HepG2 (cell line): Measurements from ENCODE around the gene MRPS7. TPM values are rescaled to one million over a fixed set of nuclear protein-coding genes. Genes with fewer than 3 reads are reported as not detected.

Experiments
- ATAC-seq: fragments of 200-7000 bp; cut with Tn5 transposase; 3 replicates; pipeline ENCODE4 v1.9.1; 2020; ENCODE audit warnings: mild to moderate bottlenecking, moderate library complexity
- BruUV-seq: library from RNA; stranded (reverse); fragments of 400-500 nt; replicated peaks from 2 replicates; lab custom pipeline; 2021; lab: Mats Ljungman, UMichigan
- CTCF ChIA-PET: fragments of 300-600 bp; formaldehyde crosslinking; extraction: SDS; loops from one replicate; lab custom pipeline; 2021; ENCODE audit warnings: low total read pairs, inconsistent platforms, low intra/inter-chr PET ratio; lab: Yijun Ruan, JAX
- POLR2A ChIA-PET: fragments of 350-600 bp; sonication (Branson Sonifier 250); formaldehyde crosslinking; loops from one replicate; lab custom pipeline; 2020; ENCODE audit warnings: antibody characterized with exemption, inconsistent platforms; lab: Yijun Ruan, JAX
- DNase-seq: peaks from one replicate; pipeline ENCODE4 v3.0.0-alpha.2; 2015; ENCODE audit warnings: low spot score
- FAIRE-seq: peaks from 3 replicates; lab custom pipeline; 2011; peaks lifted over from hg19 to GRCh38; lab: Jason Lieb, UNC
- H2AFZ ChIP-seq: one replicate; pipeline ENCODE4 v1.6.1; 2011; ENCODE audit warnings: low read length, inconsistent platforms
- H3K27ac ChIP-seq: fragments of 300-600 bp; 3 replicates; pipeline ENCODE4 v1.8.0; 2011; ENCODE audit warnings: mixed run types, mild to moderate bottlenecking, mixed read lengths, low read length, inconsistent platforms; ENCODE audit not compliant: insufficient read depth; ENCODE audit errors: extremely low read length
- H3K27me3 ChIP-seq, 2 experiments: fragments of 200-600 bp in 1 of 2; 2 replicates in 1 of 2; 3 replicates in 1 of 2; pipeline versions ENCODE4 v1.6.0 to v1.8.0; 2011; ENCODE audit warnings: low read length in 2 of 2, mild to moderate bottlenecking in 2 of 2, moderate library complexity in 2 of 2, inconsistent platforms in 1 of 2; ENCODE audit not compliant: insufficient read depth in 2 of 2, control insufficient read depth in 1 of 2
- H3K36me3 ChIP-seq, 2 experiments: fragments of 200-600 bp in 1 of 2; replicated peaks in 1 of 2; 2 replicates in 1 of 2; 3 replicates in 1 of 2; pipeline versions ENCODE4 v1.5.1 to v1.8.0; 2011; ENCODE audit warnings: low read length in 2 of 2, inconsistent platforms in 1 of 2; ENCODE audit not compliant: insufficient read depth in 2 of 2, control insufficient read depth in 1 of 2
- H3K4me1 ChIP-seq: 2 replicates; pipeline ENCODE4 v1.5.1; 2012; ENCODE audit warnings: low read length, inconsistent platforms; ENCODE audit not compliant: insufficient read depth
- H3K4me2 ChIP-seq: 2 replicates; pipeline ENCODE4 v1.6.0; 2011; ENCODE audit warnings: low read depth, low read length, inconsistent platforms
- H3K4me3 ChIP-seq, 3 experiments: fragments of 200-600 bp in 1 of 3; sonication (generic), shearing (Covaris generic) in 1 of 3; replicated peaks in 1 of 3; 2 replicates each; pipeline ENCODE4 v1.5.1; 2011 to 2016; ENCODE audit warnings: low read length in 3 of 3, inconsistent platforms in 2 of 3, low read depth in 2 of 3, mild to moderate bottlenecking in 2 of 3, control low read depth in 1 of 3, mixed read lengths in 1 of 3; ENCODE audit not compliant: insufficient read depth in 1 of 3
- H3K79me2 ChIP-seq: one replicate; pipeline ENCODE4 v1.6.1; 2011; ENCODE audit warnings: low read length, inconsistent platforms; ENCODE audit not compliant: insufficient read depth
- H3K9ac ChIP-seq: 2 replicates; pipeline ENCODE4 v1.6.0; 2011; ENCODE audit warnings: mild to moderate bottlenecking, low read depth, low read length, inconsistent platforms; ENCODE audit not compliant: insufficient read depth
- H3K9me3 ChIP-seq: 2 replicates; pipeline ENCODE4 v1.5.1; 2012; ENCODE audit warnings: mild to moderate bottlenecking, low read length
- H4K20me1 ChIP-seq: 2 replicates; pipeline ENCODE4 v1.6.0; 2011; ENCODE audit warnings: inconsistent platforms, mild to moderate bottlenecking, low read length, moderate library complexity; ENCODE audit not compliant: insufficient read depth
- DBP ChIP-seq: sonication (generic); formaldehyde crosslinking; IDR thresholded peaks from 2 replicates; pipeline ENCODE4 v1.4.0; 2020; ENCODE audit warnings: missing genetic modification reagents; ENCODE audit errors: not compliant biosample characterization
- ELK4 ChIP-seq: sonication (generic); formaldehyde crosslinking; IDR thresholded peaks from 2 replicates; pipeline ENCODE4 v1.9.0; 2021; ENCODE audit warnings: missing genetic modification reagents, borderline replicate concordance
- NFIC ChIP-seq: IDR thresholded peaks from 2 replicates; pipeline ENCODE4 v1.6.1; 2012; ENCODE audit warnings: mild to moderate bottlenecking, low read length, inconsistent platforms
- PITX1 ChIP-seq: sonication (generic); formaldehyde crosslinking; IDR thresholded peaks from 2 replicates; pipeline ENCODE4 v1.5.1; 2020; ENCODE audit warnings: mild to moderate bottlenecking, missing genetic modification reagents
- POLR2A ChIP-seq, 2 experiments: IDR thresholded peaks; 2 replicates each; pipeline ENCODE4 v1.6.1; 2011; ENCODE audit warnings: low read depth in 2 of 2, low read length in 2 of 2, mild to moderate bottlenecking in 1 of 2, moderate library complexity in 1 of 2; ENCODE audit not compliant: insufficient read depth in 1 of 2
- RAD51 ChIP-seq: fragments of 450-650 bp; IDR thresholded peaks from 2 replicates; pipeline ENCODE4 v1.6.1; 2016; ENCODE audit warnings: borderline replicate concordance
- RXRA ChIP-seq: sonication (generic); formaldehyde crosslinking; IDR thresholded peaks from 2 replicates; pipeline ENCODE4 v1.5.1; 2020; ENCODE audit warnings: missing genetic modification reagents
- SRSF9 ChIP-seq: fragments of 200-400 bp; formaldehyde crosslinking; IDR thresholded peaks from 2 replicates; pipeline ENCODE4 v1.6.1; 2018; ENCODE audit warnings: borderline replicate concordance, mild to moderate bottlenecking, low read depth, low read length; ENCODE audit not compliant: insufficient read depth, poor library complexity, severe bottlenecking
- TAF1 ChIP-seq: sonication (generic); formaldehyde crosslinking; IDR thresholded peaks from 2 replicates; pipeline ENCODE4 v1.4.0; 2020; ENCODE audit warnings: missing genetic modification reagents
- ZNF230 ChIP-seq: sonication (generic); formaldehyde crosslinking; IDR thresholded peaks from 2 replicates; pipeline ENCODE4 v1.4.0; 2020; ENCODE audit warnings: mild to moderate bottlenecking, missing genetic modification reagents
- ZNF263 ChIP-seq: sonication (generic); formaldehyde crosslinking; IDR thresholded peaks from 2 replicates; pipeline ENCODE4 v1.4.0; 2020; ENCODE audit warnings: missing genetic modification reagents
- ZNF605 ChIP-seq: sonication (generic); formaldehyde crosslinking; IDR thresholded peaks from 2 replicates; pipeline ENCODE4 v1.8.0; 2022; ENCODE audit warnings: mild to moderate bottlenecking, missing genetic modification reagents
- ZNF780A ChIP-seq: sonication (generic); formaldehyde crosslinking; IDR thresholded peaks from 2 replicates; pipeline ENCODE4 v1.8.0; 2022; ENCODE audit warnings: mild to moderate bottlenecking, missing genetic modification reagents, moderate library complexity
- ZNF792 ChIP-seq: IDR thresholded peaks from 2 replicates; pipeline ENCODE4 v1.6.1; 2016
- WGBS: methylation state at CpG from one replicate; pipeline ENCODE4 v1.1.6; 2017; ENCODE audit warnings: low lambda C conversion rate; 5-methylcytosine and 5-hydroxymethylcytosine counted together
- in situ Hi-C: cut with HindIII; loops from 2 replicates; pipeline ENCODE4 v1.10.0; 2017; ENCODE audit warnings: low pct_unique_long_range_greater_than_20kb; ENCODE audit not compliant: extremely low pct_ligation_motif_present
- intact Hi-C: fragments of 100-400 bp; cut with micrococcal nuclease; formaldehyde crosslinking; loops from one replicate; pipeline ENCODE4 v1.10.0; 2022; ENCODE audit not compliant: unreplicated experiment
- polyA plus RNA-seq, 8 experiments: library from polyadenylated mRNA; depleted of rRNA in 3 of 8; stranded (reverse) in 7 of 8; unstranded in 1 of 8; fragments of >200 nt; fragmentation: Illumina TruSeq in 4 of 8; extraction: Trizol in 4 of 8; gene quantifications; 2 replicates each; pipeline versions ENCODE4 v1.2.1 to v1.2.3, GENCODE V29; 2011 to 2016; ENCODE audit warnings: low read depth in 4 of 8, missing spikeins in 1 of 8, mixed read lengths in 1 of 8; ENCODE audit not compliant: insufficient read depth in 1 of 8
- total RNA-seq, 5 experiments: library from RNA; depleted of rRNA; stranded (reverse); fragments of >200 nt; fragmentation: Illumina TruSeq; extraction: Trizol; gene quantifications; 2 replicates each; pipeline ENCODE4 v1.2.3, GENCODE V29; 2016; ENCODE audit warnings: low read depth in 1 of 5
- TF ChIP-seq, protein P1 (sequence below): sonication (generic); formaldehyde crosslinking; conservative IDR thresholded peaks from 2 replicates; pipeline ENCODE4 v1.5.0; 2020; ENCODE audit warnings: missing genetic modification reagents

Gene MRPS7
- total and polyA plus RNA-seq, 2 of the 13 experiments (the other 11 are each of a cell fraction or from before 2014, with no cell fraction given): 97.0 to 162 TPM

DNA sequence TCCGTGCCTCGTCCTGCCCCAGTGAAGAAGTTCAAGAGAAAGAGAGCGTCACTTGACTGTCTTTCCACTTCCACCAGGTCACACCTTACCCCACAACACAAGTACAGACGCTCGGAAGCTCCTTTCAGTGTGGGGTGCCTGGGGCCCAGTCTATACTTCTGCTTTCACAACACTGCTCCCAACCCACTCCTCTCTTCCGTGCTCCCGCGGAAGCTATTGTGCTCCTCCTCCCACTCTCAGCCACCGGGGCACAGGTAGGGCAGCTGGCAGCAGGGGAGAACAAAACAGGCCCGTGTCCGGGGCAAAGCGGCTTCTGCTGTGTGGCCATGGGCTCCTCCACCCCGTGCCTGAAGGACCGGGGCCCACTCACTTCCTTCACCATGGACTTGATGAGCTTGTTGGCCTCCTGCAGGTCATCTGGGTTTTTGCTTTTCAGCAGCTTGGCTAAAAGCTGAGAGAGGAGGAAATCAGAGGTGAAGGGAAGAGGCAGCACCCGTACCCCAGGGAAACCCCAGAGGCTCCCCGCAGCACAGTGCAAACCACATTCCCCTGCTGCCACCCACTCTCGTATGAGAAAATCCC, 19.1 kb upstream of the MRPS7 start:
- no peak overlapping the region for H3K4me2 ChIP-seq

GRCh38 chr17:75244133-75244866, 17.4 kb upstream of the MRPS7 start:
- WGBS: 98% methylated on average over 22 of the region's 22 CpGs
- Histone ChIP-seq H3K9me3 (no peaks in the 10 kb centered on the region), H3K79me2 (peaks cover 4% of the 10 kb centered on the region), H3K27me3 (no peaks in the 10 kb centered on the region), H2AFZ (no peak overlapping the region), H3K9ac (no peak overlapping the region), H3K27ac (no peak overlapping the region), H3K36me3 (peaks cover 70 to 79% of the 10 kb centered on the region in 2 experiments), H3K4me1 (no peaks in the 10 kb centered on the region), H4K20me1 (no peaks in the 10 kb centered on the region), H3K4me3 (no peak overlapping the region), H3K4me2 (no peak overlapping the region)
- ChIA-PET POLR2A (no interaction called here), CTCF (no interaction called here)
- in situ Hi-C loops (no loop called here), intact Hi-C loops (no loop called here)
- ATAC-seq (no peak), DNase-seq (no peak), FAIRE-seq (no peak)
- no TSS peak for BruUV-seq
- TF ChIP-seq ZNF780A (CRISPR knock-in tag): no peak
- no peak for TF ChIP-seq SRSF9
- no peak for TF ChIP-seq ZNF605 (CRISPR knock-in tag)
- no peak for TF ChIP-seq ELK4 (CRISPR knock-in tag)
- TF ChIP-seq TAF1 (CRISPR knock-in tag): no peak
- TF ChIP-seq, protein P1, sequence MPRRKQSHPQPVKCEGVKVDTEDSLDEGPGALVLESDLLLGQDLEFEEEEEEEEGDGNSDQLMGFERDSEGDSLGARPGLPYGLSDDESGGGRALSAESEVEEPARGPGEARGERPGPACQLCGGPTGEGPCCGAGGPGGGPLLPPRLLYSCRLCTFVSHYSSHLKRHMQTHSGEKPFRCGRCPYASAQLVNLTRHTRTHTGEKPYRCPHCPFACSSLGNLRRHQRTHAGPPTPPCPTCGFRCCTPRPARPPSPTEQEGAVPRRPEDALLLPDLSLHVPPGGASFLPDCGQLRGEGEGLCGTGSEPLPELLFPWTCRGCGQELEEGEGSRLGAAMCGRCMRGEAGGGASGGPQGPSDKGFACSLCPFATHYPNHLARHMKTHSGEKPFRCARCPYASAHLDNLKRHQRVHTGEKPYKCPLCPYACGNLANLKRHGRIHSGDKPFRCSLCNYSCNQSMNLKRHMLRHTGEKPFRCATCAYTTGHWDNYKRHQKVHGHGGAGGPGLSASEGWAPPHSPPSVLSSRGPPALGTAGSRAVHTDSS: no peak
- TF ChIP-seq ZNF230 (CRISPR knock-in tag): no peak
- no peak for TF ChIP-seq PITX1 (CRISPR knock-in tag)
- TF ChIP-seq POLR2A (IDR thresholded peaks at IDR 0.05; ENCODE audit: insufficient read depth in 1 of 2, low read depth in 2 of 2, low read length in 2 of 2): no peak
- no peak for TF ChIP-seq RXRA (CRISPR knock-in tag)
- TF ChIP-seq RAD51: no peak
- no peak for TF ChIP-seq NFIC
- no peak for TF ChIP-seq ZNF792 (CRISPR knock-in tag)

More for the DNA sequence above, 19.1 kb upstream of the MRPS7 start:
- Histone ChIP-seq H3K79me2 (peaks cover under 1% of the 10 kb centered on the region), H3K9me3 (no peaks in the 10 kb centered on the region), H3K36me3 (peaks cover 79 to 89% of the 10 kb centered on the region in 2 experiments), H3K27ac (no peak overlapping the region), H3K4me3 (no peak overlapping the region), H3K9ac (no peak overlapping the region), H2AFZ (no peak overlapping the region), H3K27me3 (no peaks in the 10 kb centered on the region), H4K20me1 (no peaks in the 10 kb centered on the region), H3K4me1 (no peaks in the 10 kb centered on the region)
- TF ChIP-seq ZNF263 (CRISPR knock-in tag) (peak; percentile 82), DBP (CRISPR knock-in tag) (no peak)
- CTCF ChIA-PET: no interaction called here
- WGBS: 98% methylated on average over 17 of the region's 17 CpGs
- BruUV-seq: no TSS peak
- no peak for ATAC-seq
- no peak for DNase-seq
- intact Hi-C loops (no loop called here), in situ Hi-C loops (no loop called here)
- POLR2A ChIA-PET: no interaction called here
- no peak for FAIRE-seq
